Mucosa of stomach (tissue), 1 donor: ENCODE results near the gene OGA.

Source experiments
- H3K27me3 ChIP-seq: one replicate; pipeline ENCODE4 v1.7.0; 2013; ENCODE audit warnings: mild to moderate bottlenecking, low read length; ENCODE audit not compliant: control insufficient read depth, insufficient read depth
- H3K36me3 ChIP-seq: one replicate; pipeline ENCODE4 v1.7.0; 2013; ENCODE audit warnings: low read length; ENCODE audit not compliant: control insufficient read depth, insufficient read depth
- H3K4me1 ChIP-seq: one replicate; pipeline ENCODE4 v1.7.0; 2013; ENCODE audit warnings: mild to moderate bottlenecking, low read length; ENCODE audit not compliant: control insufficient read depth, insufficient read depth
- H3K4me3 ChIP-seq: one replicate; pipeline ENCODE4 v1.7.0; 2013; ENCODE audit warnings: low read length
- H3K9ac ChIP-seq: one replicate; pipeline ENCODE4 v1.7.0; 2013; ENCODE audit warnings: mild to moderate bottlenecking, low read length, moderate library complexity
- H3K9me3 ChIP-seq: one replicate; pipeline ENCODE4 v1.7.0; 2013; ENCODE audit warnings: mild to moderate bottlenecking, low read length, moderate library complexity; ENCODE audit not compliant: control insufficient read depth
- donor health status: Pancreatic carcinoma.

Gene OGA

DNA sequence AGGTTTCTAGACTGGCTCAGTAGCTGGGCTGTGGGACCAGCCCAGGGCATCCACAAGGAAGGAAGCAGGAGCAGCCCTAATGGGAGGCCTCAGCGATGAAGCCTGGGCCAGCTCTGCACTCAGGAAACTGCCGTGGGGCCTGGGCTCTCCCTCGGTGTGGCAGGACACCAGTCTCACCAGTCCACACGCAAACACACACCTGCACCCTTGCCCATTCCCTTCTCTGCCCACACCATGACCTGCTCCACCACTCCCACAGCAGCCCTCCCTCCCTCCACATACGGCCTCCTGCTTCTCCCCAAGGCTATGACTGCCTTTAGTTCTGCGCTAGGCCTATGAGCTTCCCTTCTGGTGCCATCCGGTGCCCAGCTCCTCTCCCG, 49.5 kb downstream of the OGA start:
- Histone ChIP-seq H3K4me1 (no peaks in the 10 kb centered on the region), H3K36me3 (no peaks in the 10 kb centered on the region), H3K9me3 (no peaks in the 10 kb centered on the region), H3K4me3 (no peak overlapping the region), H3K9ac (no peak overlapping the region), H3K27me3 (peaks cover 73% of the 10 kb centered on the region)

DNA sequence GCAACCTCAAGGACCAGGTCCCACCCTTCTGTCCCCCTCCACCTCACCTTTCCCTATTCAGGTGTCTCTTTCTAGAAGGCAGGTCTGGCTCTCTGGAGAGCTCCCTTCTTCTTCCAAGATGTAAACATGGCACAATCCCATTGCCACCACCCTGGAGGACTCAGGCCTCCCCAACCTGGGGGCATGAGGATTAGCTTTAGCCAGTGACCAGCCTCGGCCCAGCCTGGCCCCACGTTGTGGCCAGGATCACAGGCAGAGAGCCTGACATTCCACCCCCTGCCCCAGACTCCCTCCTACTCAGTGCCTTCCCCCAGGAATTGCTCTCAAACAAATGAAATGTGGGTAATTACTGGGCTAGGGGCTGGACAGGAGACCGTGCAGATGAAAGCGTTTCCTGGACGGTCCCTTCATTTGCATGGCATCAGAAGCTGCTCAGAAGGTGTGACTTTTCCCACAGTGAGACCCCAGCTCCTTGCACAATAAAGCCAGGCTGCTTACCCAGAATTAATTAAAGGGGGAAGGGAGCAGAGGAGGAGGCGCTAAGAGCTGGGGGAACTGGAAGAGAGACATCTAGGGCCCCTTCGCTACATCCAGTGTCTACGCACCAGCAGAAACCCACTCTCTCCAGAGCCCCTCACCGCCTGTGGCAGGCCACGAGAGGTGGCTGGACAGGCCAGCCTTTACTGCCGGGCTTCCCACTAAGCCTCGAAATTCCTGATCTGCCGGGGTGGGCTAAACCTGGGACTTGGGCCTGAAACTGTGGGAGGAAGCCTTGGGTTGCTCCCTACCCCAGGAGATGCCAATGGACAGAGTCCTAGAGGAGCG, 50.1 kb downstream of the OGA start:
- Histone ChIP-seq H3K9me3 (no peaks in the 10 kb centered on the region), H3K36me3 (no peaks in the 10 kb centered on the region), H3K4me3 (no peak overlapping the region), H3K27me3 (peaks cover 73% of the 10 kb centered on the region), H3K4me1 (no peaks in the 10 kb centered on the region), H3K9ac (no peak overlapping the region)

DNA sequence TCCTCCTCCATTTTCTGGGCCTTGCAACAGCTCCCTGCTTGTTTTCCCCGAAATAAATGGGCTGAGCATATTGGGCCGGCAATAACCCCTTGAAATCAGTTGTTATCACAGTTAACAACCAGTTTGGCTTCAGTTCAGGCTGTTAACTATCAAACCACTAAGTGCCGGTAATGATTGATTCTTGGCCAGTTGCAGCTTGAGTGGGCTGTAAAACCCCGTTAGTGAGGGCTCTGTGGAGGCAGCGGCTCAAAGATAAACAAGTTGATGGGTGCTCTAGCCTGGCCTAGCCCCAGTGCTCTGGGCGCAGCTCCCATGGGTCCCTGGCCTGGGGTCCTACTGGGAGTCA, 50.7 kb downstream of the OGA start:
- Histone ChIP-seq H3K9ac (no peak overlapping the region), H3K36me3 (no peaks in the 10 kb centered on the region), H3K27me3 (peaks cover 73% of the 10 kb centered on the region)

DNA sequence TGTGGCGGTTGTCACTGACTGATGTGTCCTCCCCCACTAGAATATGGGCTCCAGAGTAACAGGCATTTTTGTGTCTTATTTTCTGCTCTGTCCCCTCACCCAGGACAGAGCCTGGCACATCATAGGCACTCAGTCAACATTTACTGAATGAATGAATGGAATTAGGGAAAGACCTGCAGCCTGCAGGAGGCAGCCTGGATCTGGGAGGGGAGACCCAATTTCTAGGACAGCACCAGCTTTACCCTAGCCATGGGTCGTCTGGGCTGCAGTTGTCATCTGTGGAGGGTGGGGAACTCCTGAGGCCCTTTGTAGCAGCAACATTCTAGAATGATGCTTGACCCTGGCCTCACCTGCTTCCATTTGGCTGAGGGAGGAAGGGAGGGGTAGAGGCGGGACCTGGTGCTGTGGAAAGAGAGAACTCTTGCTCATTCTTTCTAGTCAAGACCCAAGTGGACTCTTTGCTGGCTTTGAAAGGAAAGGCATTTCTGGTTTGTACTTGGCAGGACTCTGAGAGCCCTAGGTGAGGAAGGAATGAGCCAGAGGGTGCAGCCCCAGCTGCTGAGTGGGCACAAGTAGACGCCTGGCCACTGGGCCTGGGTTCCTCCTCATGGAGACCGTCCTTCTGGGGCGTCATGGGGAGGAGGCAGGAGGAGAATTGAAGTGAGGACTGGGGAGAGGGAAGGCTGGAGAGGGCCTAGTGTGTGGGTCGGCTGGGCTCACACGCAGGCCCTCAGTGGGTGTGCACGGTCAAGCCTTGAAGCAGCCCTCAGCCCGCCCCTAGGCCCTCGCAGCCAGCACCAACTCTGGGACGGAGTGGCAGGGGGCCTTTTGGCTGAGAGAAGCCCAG, 51.3 kb downstream of the OGA start:
- H3K4me1 ChIP-seq: no peaks in the 10 kb centered on the region
- no peaks in the 10 kb centered on the region for H3K9me3 ChIP-seq
- H3K4me3 ChIP-seq: no peak overlapping the region
- H3K9ac ChIP-seq: no peak overlapping the region
- H3K27me3 ChIP-seq: peaks cover 67% of the 10 kb centered on the region
- H3K36me3 ChIP-seq: no peaks in the 10 kb centered on the region

More for the DNA sequence above, 50.7 kb downstream of the OGA start:
- H3K9me3 ChIP-seq: no peaks in the 10 kb centered on the region
- H3K4me3 ChIP-seq: no peak overlapping the region
- no peaks in the 10 kb centered on the region for H3K4me1 ChIP-seq

DNA sequence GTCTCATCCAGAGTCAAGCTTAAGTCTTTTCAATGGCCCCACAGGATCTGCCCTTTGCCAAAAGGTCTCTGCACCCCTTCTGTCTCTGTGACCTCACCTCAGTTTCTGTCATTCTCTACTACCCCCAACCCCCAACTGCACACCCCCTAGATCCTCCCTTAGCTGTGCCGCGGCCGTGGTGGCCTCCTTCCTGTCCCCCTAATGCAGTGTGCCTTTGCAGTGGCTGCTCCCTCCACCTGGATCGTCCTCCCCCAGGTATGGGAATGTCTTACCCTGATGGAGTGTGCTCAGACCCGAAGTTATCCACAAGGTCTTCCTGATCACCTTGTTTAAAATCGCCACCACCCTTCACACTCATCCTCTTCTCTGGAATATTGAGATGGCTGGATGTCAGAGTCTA, 51.9 kb downstream of the OGA start:
- H3K36me3 ChIP-seq: no peaks in the 10 kb centered on the region
- no peak overlapping the region for H3K9ac ChIP-seq
- H3K4me3 ChIP-seq: no peak overlapping the region
- H3K4me1 ChIP-seq: no peaks in the 10 kb centered on the region
- H3K9me3 ChIP-seq: no peaks in the 10 kb centered on the region
- peaks cover 60% of the 10 kb centered on the region for H3K27me3 ChIP-seq

DNA sequence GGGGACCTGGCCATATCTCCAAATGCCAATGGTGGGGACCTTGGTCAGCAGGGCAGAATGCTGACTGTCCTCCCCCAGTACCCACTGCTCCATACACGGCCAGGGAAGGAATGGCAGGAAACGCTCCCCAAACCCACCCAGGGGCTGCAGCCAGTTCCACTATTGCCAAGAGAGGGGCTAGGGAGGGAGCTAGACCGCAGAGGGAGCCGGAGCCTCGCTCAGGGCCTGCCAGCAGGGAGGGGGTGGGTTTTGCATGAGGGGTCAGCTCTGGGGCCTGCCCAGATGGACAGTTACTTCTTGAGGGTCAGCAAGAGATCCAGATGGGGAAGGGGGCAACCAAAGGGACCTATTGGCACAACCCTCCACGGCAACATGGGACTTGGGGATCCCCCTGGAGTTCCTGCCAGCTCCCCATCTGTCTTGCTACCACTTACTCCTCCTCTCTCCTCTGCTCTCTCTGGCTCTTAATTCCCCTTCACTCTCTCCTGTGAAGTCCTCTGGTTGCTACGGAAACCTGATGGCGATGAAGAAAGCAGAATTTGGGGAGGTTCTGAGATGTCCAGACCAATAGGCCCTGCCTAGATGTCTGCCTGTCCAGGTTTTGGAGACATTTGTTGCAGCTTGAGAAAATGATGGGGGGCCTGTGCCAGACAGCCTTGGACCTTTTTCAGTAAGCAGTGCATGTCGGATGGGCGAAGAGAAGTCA, 55.0 kb downstream of the OGA start:
- Histone ChIP-seq H3K4me3 (no peak overlapping the region), H3K9ac (no peak overlapping the region), H3K27me3 (peaks cover 37% of the 10 kb centered on the region), H3K4me1 (no peaks in the 10 kb centered on the region), H3K9me3 (no peaks in the 10 kb centered on the region), H3K36me3 (no peaks in the 10 kb centered on the region)

DNA sequence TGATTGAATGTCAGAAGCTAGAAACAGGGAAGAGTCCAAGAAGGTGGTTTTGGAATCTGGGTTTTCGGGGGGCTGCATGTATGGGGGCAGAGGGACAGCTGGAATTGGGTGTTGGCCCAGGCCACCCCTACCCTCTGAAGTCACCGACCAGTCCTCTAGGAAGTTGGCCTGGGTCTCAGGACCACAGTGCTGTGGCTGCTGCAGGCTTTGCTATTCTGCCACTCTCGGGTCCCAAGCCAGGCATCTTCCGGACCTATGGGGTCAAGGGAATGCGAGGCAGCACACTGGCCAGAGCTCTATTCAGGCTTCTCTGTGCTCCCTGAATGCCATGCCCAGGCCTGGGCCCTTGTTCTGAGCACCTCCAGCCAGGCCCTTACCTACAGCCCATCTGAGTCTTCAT, 55.5 kb downstream of the OGA start:
- no peak overlapping the region for H3K4me3 ChIP-seq
- H3K4me1 ChIP-seq: no peaks in the 10 kb centered on the region
- no peaks in the 10 kb centered on the region for H3K36me3 ChIP-seq

DNA sequence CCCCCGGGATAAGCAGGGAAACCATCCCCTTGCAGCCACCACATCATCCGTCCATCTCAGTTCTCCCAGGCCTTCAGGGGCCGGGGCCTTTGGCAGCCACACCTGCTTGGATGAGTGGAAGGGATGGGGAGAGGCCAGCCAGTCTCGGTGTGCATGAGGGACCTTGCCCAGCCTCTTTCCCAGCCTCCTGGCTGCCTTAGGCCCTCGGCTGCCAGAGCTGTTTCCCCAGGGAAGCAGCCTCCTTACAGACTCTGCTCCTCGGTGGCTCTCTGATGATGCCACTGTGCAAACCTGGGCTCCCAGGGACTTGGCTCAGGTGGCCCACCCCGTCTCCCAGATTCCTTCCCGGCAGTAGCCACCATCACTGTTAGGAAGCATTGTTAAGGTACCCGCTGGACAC, 57.0 kb downstream of the OGA start:
- peaks cover 18% of the 10 kb centered on the region for H3K27me3 ChIP-seq

More for the DNA sequence above, 55.5 kb downstream of the OGA start:
- Histone ChIP-seq H3K9me3 (no peaks in the 10 kb centered on the region), H3K9ac (no peak overlapping the region), H3K27me3 (peaks cover 31% of the 10 kb centered on the region)

DNA sequence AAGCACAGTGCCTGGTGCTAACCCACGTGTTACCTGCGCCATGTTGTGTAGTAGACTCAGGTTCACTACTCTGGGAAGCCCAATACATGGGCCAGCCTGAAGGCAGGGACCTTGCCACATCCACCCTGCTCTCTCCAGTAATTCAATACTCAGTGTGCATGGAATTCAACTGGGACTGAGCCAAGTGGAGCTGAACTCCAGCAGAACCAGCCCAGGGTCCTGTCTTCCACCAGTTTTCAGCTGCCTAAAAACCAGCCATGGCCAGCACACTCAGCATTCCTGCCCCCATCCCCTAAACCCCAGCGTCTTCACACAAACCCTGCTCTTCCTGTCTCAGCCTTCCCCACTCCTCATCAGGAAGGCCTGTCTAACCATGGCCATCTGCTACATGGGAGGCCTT, 57.7 kb downstream of the OGA start:
- Histone ChIP-seq H3K4me1 (no peaks in the 10 kb centered on the region), H3K9ac (no peak overlapping the region), H3K36me3 (no peaks in the 10 kb centered on the region), H3K4me3 (no peak overlapping the region), H3K9me3 (no peaks in the 10 kb centered on the region), H3K27me3 (peaks cover 16% of the 10 kb centered on the region)

More for the DNA sequence above, 57.0 kb downstream of the OGA start:
- Histone ChIP-seq H3K4me1 (no peaks in the 10 kb centered on the region), H3K9me3 (no peaks in the 10 kb centered on the region), H3K36me3 (no peaks in the 10 kb centered on the region), H3K9ac (no peak overlapping the region), H3K4me3 (no peak overlapping the region)

DNA sequence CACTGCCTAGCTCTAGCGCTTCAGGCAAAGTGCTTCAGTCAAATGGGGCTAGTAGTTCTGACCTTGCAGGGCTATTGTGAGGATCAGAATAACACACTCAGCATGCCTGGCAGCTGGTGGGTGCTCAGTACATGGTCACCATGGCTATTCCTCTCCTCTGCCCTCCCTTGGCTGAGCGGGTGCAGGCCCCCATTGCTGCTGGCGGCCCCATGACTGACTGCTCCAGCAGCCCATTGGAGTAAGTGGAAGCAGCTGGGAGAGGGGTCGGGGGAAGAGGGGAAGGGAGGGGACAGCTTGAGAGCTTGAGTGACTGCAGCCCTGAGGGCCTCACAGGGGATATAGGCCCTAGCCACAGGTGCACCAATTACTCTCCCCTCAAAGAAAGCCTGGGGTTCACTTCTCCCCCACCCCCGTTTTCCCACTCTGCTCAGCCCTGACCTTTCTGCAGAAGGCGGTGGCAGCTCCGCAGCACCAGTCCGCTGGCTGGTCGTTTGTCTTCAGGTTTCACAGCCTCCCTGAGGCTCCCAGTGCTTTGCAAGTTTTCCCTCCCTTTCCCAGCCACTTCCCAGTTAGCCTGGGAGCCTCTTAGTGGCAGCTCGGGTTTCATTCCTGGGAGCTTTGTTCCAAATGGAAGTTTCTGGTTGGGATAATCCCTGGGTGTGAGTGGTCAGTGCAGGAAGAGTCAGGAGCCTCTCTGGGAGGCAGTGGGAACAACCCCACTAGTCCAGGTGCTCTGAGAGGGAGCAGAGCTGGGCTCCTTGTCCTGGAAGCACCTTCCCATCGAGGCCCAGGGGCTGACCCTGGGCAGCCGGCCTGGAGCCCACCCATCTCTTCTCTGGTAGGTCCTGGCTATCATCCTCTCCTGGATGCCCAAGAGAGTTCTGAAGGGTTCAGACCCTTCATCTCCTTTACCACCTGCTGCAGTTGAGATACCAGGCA, 58.7 kb downstream of the OGA start:
- H3K27me3 ChIP-seq: peaks cover 16% of the 10 kb centered on the region
- H3K9me3 ChIP-seq: no peaks in the 10 kb centered on the region
- no peak overlapping the region for H3K9ac ChIP-seq
- H3K4me3 ChIP-seq: no peak overlapping the region
- H3K4me1 ChIP-seq: no peaks in the 10 kb centered on the region
- H3K36me3 ChIP-seq: no peaks in the 10 kb centered on the region

DNA sequence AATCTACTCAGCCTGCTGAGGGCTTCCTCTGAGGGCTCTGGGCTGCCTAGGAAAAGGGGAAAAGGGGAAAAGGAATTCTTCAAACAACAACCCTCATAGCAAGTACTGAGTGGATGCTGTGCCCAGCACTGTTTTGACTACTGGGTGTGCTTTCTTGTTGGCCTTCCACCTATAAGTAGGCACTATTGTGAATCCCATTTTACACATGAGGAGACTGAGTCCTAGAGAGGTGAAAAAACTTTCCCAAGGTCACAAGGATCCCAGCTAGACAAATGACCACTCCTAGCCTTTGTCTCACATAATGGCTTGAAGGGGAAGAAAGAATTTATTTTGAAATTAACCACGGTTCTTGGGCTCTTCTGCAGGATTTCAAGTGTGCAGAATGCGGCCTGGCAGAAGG, 59.4 kb downstream of the OGA start:
- Histone ChIP-seq H3K4me3 (no peak overlapping the region), H3K9me3 (no peaks in the 10 kb centered on the region), H3K4me1 (no peaks in the 10 kb centered on the region), H3K36me3 (no peaks in the 10 kb centered on the region), H3K27me3 (peaks cover 16% of the 10 kb centered on the region), H3K9ac (no peak overlapping the region)
